ENCODE measurements around the gene SPINK5.

DNA sequence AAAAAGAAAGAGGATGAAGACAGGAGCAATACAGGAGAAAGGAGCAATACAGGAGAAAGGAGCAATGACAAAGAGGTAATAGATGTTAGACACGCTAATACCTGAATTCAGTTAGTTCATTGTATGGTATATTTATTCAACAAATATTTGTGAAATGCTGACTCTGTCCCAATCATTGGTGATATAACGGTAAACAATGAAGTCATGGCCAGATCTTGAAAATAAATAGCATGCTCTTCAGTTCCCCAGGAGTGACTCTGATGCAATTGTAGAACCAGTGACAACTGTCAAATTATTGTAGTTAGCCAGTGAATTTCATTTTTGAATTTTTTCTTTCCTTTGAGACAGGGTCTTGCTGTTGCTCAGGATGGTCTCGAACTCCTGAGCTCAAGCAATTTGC, 56.5 kb downstream of the SPINK5 start:
- TF ChIP-seq, protein P1, sequence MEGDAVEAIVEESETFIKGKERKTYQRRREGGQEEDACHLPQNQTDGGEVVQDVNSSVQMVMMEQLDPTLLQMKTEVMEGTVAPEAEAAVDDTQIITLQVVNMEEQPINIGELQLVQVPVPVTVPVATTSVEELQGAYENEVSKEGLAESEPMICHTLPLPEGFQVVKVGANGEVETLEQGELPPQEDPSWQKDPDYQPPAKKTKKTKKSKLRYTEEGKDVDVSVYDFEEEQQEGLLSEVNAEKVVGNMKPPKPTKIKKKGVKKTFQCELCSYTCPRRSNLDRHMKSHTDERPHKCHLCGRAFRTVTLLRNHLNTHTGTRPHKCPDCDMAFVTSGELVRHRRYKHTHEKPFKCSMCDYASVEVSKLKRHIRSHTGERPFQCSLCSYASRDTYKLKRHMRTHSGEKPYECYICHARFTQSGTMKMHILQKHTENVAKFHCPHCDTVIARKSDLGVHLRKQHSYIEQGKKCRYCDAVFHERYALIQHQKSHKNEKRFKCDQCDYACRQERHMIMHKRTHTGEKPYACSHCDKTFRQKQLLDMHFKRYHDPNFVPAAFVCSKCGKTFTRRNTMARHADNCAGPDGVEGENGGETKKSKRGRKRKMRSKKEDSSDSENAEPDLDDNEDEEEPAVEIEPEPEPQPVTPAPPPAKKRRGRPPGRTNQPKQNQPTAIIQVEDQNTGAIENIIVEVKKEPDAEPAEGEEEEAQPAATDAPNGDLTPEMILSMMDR (IDR thresholded peaks at IDR 0.05; ENCODE audit: borderline replicate concordance, extremely low read depth, low read length, poor library complexity, severe bottlenecking), result no peak
- no peak for TF ChIP-seq EZH2 (IDR thresholded peaks at IDR 0.05; ENCODE audit: borderline replicate concordance, low read depth, low read length, severe bottlenecking)

All from DND-41 (cell line).